NCI-H1417 (cell line): ENCODE results near the gene IFFO2.

Experiments
- DNase-seq, 3 experiments: peaks; one replicate each; lab custom pipeline; 2025; lab: John Stamatoyannopoulos, UW

IFFO2 gene

DNA sequence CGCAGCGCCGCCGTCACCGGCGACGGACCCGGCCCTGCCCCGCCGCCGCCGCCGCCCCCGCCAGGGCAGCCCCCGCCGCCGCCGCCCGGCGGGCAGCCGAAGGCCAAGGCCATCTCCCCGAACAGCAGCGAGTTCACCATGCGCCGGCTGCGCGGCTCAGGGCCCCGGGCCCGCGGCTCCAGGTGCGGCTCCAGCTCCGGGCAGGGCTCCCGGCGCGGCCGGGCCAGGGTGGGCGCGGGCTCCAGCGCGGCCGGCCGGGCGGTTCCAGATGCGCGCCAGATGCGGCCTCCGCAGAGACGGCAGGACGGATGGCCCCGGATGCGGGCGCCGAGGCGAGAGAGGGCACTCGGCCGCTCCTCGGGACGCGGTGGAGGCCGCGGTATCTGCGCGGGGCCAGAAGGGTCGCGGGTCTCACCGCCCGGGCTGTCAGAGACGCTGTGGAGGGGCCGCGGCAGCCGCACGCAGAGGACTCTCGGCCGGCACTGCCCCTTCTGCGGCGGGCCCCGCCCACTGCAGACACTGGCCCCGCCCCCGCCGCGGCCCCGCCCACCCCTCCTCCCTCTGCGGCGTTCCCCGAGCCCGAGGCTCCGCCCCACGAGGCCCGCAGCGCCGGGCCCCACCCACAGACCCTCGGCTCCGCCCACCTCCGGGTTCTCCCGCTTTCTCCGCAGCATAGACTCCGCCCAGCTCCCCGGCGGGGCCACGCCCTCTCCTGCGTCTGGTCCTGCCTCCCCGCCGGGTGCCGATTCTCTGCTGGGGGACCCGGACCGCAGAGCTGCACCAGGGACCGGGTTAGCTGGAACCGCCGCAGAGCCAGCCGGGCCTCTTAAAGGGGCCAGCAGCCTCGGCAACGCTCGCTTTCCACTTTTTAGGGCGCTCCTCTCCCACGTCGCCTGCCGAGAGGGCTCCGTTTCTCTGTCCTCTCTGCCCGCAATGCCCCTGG, at the start of gene IFFO2:
TSS of gene IFFO2 (minus strand) at position 484 of the 943 bp plus-strand sequence. CDS start at position 140, 344 bp downstream.
- DNase-seq, result peak; percentile 83 to 95 (median 90)

DNA sequence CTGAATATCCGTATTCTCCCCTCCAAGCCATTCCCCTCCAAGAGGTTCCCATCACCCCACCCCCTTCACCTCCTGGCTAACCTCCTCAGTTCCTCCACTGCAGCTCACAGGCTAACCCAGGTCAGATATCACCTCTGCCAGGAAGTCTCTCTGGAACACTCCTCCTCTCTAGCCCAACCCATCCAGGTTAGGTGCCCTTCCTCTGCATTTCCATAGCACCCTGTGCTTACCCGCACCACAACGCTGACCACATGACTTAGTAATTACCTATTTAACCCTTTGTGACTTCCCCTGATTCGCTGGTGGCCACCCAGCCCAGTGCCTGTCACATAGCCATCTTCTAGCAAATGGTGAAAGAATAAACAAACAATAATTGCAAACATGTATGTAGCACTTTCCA, 49.5 kb upstream of the IFFO2 start:
- DNase-seq, result no peak

DNA sequence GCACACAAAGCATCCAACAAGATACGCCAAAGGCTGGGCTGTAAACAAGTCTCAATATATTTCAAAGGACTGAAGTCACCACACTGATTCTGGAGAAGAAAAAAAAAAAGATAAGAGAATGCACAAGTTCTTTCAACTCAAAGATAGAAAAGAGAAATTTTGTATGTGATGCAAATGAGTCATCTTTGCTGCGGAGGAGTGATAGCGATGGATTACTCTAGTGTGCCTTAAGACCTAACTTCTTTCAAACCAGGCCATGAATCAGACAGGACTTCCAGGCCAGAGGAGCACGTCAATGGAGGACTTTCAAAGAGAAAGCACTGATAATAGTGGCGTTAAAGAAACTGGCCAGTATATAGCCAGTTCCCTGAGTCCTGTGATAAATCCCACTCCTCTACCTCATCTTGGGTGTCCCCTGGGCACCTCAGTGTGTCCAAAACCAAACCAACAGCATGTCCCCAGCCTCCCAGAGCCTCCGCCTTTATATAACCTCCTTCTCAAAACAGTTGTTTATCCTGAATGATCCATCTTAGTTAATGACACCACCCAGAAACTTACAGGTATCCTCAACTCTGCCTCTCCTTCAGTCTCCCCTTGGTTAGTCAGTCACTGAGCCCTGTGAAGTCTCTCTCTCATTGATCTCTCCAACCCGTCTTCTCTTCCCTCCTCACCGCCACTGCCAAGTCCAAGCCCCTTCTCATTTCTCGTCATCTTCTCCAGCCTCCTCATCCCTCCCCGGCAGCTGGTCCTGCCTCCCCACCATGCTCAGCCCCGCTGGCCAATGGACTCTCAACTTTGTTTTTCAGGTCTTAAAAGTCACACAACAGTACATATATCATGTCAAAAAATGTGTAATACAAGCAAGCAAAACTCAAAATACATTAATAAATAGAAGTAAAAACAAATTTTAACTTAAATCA, 47.2 kb upstream of the IFFO2 start:
- DNase-seq, result no peak

DNA sequence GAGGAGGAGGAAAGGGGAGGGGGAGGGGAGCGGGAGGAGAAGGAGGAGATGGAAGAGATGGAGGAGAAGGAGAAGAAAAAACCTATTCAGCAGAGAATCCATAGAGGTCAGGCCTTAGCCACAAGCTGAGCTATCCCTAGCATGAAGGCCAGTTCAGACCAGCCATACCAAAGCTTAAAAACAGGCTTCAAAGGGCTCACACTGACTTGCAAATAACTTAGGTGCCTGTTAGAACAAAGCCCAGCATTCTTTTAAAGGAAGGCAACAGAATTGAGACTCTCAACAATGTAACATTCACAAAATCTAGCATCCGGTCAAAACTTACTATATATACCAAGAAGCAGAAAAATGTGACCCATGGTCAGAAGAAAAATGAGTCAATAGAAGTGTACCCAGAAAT, 43.6 kb upstream of the IFFO2 start:
- no peak for DNase-seq

DNA sequence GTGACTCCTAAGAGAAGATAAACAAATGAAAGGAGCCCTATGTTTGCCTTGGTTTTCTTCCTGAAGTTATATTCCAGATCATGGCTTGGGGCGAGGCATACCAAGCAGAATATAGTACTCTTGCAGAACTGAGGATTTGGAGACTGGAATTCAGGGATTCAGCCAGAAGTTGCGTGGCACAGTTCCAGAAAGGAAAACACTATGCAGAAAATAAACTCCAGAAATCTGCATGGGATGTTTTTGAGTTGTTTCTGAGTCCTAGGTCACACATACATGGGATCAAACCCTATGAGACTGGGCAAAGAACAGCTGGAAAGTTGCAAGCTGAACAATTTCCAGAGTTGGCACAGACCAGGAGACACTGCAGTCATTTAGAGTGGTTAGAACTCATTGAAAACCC, 42.9 kb upstream of the IFFO2 start:
- DNase-seq, result no peak

DNA sequence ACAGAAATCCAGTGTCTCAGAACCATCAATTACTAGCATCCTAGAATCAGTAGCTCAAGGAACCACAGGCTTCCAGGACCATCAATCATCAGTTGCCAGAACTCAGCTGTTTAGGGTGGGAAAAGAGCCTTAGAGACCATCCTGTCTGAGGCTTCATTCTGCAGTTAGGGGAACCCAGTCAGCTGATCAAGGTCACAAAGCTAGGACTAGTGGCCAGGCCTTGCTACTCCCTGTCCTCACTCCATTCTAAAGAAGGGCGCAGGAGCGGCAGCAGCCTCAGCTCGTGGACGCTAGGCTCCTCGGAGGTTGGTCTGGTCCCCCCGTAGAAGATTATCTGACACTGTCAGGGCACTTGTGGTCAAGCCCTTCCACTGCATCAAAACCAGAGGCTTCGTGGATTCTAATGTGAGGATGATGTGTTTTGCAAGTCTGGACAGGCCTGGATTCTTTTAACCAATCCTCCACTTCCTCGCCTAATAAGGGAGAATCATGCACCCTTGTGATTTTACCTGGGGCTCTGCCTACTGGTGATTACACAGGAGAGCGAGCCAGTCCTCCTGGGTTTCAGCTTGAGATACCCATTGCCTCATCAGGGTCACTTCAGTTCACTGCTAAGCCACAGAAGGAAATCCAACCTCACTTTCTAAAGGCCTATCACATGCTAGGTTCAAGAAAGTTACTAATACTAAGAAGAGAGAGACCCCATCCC, 41.7 kb upstream of the IFFO2 start:
- DNase-seq, result no peak

DNA sequence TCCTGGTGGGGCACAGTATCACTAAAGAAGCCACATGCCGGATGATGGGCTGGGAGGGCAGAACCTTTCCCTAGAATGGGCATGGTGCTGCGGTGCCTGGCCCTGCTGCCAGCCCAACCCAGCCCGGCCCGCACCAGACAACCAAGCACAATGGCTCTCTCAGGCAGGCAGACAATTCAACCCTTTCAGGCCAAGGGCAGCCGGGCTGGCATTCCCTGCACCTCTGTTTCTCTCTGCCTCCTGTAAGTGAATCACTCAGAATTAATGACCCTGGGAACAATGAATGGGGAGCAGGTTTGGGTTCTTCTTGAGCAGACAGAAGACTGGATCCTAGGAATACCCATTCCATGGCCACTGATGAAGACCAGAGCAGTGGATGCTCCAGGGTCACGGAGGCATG, 41.0 kb upstream of the IFFO2 start:
- no peak for DNase-seq

DNA sequence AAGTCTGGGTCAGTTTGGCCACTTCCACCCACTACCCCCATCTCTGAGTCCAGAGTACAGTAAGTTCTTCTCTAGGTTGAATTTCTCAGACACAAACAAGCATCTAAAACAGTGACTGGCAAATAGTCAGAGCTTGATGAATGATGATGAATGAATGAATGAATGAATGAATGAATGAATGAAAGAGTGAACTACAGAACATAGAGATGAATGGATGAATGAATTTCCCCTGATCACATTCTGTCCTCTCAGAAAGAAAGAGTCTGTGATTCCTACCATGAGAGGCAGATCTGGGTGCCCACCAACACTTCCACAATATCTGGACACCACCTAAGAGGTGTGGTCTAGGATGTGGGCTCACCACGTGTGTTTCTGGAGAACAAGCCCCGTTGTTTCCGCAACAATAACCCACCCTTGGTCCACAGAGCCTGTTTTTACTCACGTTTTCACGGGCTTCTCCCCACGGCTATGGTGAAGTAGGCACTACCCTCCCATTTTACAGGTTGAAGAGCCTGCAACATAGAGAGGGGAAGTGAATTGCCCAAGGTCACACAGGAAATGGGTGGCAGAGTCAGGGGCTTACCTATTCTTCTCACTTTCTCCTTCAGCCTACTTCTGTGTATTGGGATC, 40.2 kb upstream of the IFFO2 start:
- no peak for DNase-seq

DNA sequence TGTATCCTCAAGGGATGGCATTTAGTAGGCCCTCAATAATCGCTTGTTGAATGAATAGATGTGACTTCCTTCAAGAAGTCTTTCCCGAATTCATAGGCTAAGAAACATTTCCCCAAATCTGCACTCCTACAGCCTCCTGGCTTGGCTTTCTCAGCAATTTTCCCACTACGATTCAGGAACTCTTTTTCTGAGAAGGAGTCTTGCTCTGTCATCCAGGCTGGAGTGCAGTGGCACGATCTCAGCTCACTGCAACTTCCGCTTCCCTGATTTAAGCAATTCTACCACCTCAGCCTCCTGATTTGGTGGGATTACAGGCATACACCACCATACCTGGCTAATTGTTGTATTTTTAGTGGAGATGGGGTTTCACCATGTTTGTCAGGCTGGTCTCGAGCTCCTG, 37.9 kb upstream of the IFFO2 start:
- DNase-seq, result no peak

DNA sequence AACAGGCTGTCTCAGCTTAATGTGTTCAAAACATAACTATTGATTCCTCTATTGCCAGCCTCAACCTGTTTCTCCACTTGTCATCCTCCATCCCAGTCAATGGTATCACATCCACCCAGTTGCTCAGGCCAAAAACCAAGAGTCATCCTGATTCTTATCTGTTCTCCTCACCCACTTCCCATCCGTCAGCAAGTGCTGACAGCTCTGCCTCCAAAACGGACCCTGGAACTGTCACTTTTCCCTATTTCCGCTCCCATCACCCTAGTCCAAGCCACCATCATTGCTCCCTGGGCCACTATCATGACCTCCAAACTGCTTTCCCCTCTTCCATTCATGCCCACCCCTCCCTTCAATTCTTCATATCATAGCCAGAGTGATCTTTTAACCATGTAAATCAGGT, 36.2 kb upstream of the IFFO2 start:
- DNase-seq, result no peak

DNA sequence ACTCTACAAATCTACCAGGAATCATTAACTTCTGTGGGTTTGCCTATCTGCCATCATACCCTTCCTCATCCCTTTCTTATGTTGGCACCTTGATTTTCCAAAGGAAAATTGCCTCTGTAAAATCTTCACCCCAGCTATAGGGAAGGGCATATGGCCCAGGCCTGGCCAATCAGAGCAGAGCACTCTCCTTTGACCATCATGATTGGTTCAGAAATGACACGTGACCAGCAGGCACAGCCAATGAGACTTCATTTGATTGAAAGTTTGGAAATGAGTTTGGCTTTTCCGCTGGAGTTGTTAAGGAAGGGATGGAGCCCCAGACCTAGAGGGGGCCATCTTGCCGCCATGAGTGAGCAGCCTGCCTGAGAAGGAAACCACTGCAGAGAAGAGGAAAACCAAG, 35.1 kb upstream of the IFFO2 start:
- DNase-seq, result no peak

DNA sequence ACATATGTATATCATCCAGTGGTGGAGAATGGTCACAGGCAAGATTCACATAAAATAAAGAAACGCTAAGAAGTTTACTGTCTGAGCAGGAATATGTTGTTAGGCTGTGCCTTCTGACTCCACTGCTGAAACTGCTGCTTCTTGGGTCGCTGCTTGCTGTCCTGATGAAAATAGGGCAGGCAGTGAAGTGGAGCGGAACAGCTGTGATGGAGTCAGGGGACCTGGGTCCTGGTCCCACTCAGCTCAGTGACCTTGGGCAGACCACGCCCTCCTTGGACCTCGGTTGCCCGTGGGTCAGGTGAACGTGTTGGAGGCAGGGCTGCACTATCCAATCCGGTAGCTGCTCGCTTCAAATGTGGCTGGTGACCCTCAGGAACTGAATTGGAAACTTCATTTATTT, 33.4 kb upstream of the IFFO2 start:
- no peak for DNase-seq

DNA sequence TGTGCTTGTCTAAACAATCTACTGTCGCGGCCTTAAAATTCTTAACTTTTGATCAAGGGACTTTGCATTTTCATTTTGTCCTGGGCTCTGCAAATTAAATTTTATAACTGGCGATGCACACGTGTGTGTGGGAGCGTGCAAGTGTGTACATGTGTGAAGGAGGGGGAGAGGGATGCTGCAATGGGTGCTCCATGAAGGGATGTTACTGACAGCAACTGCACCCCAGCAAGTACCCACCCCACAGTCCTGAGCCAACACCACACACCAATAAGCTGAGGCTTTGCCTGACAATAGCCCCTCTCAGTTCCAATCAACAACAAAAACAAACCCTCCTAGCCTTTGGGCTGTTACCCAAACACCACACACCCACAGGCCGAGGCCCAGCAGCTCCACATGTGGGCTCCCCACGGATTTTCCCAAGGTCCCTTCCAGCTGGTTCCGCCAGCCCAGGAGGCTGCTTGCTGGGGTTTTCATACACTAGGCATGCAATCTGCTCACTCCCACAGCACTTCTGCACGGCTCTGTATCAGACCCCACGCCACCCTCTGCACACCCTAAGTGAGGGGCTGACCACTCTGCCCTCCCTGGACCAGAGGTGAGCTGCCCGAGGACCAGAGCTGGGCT, 32.8 kb upstream of the IFFO2 start:
- DNase-seq, result no peak

DNA sequence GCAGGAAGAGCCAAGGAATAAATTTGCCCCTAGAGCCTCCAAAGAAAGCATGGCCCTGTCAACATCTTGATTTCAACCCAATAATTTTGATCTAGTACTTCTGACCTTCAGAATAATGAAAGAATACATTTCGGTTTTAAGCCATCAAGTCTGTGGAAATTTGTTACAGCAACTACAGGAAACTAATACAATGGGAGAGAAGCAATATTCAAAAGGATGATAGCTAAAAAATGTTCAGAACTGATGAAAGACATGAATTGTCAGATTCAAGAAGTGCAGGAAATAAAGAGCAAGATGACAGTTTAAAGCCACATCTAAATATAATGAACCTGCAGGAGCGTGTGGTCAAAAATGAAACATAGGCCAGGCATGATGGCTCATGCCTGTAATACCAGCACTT, 24.8 kb upstream of the IFFO2 start:
- no peak for DNase-seq

DNA sequence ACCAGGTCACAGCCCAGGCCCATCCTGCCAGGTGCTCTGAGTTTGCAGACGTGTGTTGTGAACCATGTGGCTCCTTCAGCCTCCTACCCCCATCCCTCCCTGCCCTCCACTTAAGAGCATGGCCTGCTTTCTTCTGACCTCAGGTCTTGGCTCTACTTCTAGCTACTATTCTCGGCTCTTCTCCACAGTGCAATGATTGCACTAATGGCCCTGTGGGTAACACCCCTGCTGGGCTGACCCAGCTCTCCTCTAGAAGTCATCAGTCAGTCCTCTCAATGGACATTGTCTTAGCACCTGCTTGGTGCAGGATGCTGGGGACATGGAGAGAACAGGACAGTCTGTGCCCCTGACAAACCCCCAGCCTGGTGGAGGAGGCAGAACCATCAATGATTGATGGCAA, 22.2 kb upstream of the IFFO2 start:
- peak in 1 of 3 experiments; percentile 15 for DNase-seq

DNA sequence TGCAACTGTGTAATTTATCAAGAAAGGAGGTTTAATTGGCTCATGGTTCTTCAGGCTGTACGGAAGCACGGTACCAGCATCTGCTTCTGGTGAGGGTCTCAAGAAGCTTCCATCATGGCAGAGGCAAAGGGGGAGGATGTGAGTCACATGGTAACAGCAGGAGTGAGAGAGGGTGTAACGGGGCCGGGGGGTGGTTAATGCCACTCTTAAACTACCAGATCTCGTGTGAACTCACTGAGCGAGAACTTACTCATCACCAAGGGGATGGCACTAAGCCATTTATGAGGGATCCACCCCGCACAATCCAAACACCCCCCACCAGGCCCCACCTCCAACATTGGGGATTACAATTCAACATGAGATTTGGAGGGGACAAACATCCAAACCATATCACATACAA, 21.0 kb upstream of the IFFO2 start:
- DNase-seq, result no peak

DNA sequence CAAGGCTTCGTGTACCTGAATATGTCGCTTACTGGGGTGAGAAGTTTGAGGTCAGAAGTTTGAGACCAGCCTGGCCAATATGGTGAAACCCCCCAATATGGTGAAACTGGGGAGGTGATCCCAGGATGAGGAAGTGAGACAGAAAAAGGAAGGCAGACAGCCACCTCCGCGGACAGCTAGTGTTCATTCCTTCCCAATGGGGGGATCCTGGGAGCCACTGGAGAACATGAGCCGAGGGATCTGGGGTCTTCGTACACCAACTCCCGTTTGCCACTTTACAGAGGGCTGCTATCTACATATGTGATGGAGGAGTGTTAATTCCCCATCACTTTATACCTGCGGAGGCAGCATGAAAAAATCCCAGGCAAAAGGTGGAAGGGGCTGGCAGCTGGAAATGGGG, 19.6 kb upstream of the IFFO2 start:
- DNase-seq, result no peak

DNA sequence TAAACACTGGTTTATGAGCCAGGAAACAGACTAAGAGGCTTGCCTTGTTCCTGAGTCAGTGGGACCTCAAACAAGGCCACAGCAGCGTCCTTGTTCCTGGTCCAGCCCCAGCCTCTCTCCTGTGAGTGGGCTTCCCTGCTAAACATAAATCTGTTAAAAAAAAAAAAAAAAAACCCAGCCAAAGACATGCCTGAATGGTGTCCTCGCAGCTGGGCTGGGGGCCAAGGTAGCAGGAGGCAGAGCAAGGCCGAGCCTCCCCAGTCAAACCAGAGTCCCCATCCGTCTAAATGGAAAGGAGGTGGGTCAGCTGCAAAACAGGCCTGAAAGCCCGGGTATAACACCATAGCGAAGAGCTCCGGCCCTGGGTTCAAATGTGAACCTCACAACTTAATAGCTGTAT, 18.1 kb upstream of the IFFO2 start:
- DNase-seq, result no peak

DNA sequence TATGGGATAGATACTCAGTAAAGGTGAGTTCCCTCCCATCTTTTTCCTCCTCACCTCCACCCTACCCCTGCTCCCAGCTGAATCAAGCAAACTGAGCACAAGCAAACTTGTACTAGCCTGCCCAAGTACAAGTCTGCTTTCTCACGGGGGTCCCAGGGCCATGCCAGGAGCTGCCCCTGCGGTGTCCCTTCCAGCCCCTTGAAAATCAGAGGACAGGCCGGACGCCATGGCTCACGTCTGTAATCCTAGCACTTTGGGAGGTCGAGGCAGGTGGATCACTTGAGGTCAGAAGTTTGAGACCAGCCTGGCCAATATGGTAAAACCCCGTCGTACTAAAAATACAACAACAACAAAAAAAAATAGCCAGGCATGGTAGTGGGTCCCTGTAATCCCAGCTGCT, 17.5 kb upstream of the IFFO2 start:
- DNase-seq, result no peak

DNA sequence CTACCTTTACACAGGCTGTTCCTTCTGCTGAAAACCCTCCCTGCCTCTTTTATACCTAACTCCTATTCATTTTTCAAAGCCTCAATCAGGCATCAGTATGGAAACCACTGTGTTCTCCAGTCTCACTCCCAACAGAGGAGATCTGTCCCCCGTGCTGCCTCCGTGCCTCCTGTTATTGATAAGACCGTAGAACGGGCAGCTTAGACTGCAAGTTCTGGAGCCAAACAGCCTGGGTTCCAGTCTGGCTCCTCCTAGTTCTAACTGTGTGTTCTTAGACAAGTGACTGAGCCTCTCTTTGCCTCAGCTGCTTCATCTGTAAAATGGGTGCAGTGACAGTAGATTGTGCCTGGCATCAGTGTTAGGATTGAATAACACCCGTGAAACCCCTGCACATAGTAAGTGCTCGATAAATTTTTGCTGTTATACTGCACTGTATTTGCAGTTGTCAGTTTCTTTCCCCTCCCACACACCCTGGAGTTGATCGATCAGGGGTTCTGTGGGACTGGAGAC, 17.0 kb upstream of the IFFO2 start:
- DNase-seq, result no peak

DNA sequence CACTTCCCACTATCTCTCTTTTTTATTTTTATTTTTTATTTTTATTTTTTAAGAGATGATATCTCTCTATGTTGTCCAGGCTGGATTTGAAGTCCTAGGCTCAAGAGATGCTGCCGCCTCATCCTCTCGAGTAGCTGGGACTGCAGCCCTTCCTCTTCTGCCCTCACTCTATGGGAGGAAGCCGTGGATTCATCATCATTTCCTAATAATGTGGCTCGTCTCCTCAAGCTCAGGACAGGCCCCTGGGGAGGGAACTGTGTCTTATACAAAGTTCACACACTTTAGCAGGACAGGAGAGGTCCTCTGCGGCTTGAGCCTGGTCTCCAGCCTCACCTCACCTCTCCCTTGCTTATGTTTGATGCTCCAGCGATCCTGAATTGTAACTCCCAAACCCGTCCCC, 16.5 kb upstream of the IFFO2 start:
- DNase-seq, result no peak
